Activated gamma-delta T cell (primary cell): ENCODE results near the gene KRT6C.
"Not testable (repeated sequence)": the region's sequence is repeated elsewhere in the genome, so short reads cannot be mapped to it uniquely, and the experiment has no call there.

Experiments used
- DNase-seq: peaks from one replicate; lab custom pipeline; 2025; lab: John Stamatoyannopoulos, UW

The KRT6C gene

DNA sequence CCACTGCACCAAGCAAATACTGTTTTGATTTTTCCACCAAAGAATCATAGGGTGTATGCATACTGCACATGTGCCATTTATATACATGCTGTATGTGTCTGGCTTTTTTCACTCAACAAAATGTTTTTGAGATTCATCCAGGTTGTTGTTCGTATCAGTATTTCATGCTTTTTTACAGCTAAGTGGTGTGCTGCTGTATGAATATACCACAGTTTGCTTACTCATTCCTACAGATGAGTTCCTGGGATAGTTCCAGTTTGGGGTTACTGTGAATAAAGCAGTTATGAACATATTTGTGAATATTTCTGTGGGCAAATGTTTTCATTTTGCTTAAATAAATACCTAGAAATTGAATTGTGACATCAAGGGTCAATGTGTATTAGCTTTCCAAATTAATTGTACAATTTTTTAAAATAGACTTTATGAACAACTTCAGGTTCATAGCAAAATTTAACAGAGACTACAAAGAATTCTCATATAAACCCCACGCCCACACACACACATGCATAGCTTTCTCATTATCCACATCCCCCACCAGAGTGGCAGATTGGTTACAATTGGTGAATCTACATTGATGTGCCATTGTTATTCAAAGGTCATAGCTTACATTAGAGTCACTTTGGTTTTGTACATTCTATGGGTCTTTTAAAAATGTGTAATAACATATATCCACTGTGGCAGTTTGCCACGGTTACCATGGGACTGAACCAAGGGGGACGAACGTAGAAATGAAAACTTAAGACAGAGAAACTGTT lies 26.4 kb upstream of the KRT6C start:
- DNase-seq, result no peak

DNA sequence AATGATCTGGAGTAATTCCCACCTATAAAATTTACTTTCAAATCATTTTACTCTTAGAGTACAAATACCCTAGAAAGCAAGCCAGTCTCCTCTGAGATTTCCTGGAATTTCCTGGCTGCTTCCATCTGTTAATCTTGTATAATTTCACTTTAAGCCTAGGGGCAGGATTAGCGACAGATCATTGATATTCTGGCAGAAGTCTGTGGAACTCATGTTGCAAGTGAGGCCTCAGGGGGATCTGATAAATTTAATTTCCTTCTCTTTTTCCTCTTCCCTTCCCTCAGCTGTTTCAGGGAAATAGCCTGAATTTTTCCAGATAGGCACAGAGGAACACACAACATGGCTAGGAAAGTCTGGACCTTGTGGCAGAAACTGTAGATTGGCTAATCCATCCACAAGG lies 25.3 kb upstream of the KRT6C start:
- no peak for DNase-seq

DNA sequence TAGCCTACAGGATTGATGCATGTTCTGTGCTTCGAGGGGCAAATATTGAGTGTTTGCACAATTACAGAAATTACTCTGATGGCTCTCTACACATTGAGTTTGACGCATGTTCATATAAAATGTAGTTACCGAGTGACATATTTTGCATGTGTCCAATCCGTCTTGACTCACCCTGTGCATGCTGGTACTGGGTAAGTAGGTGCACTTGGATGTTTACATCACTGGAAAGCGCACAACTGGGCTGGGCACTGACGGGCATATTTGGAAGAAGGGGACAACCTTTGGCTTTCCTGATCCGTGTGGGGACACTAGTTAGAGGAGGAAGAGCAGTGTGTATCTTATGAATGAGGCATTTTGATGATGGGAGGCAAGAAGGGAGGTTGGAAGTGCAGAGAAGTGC lies 24.4 kb upstream of the KRT6C start:
- no peak for DNase-seq

DNA sequence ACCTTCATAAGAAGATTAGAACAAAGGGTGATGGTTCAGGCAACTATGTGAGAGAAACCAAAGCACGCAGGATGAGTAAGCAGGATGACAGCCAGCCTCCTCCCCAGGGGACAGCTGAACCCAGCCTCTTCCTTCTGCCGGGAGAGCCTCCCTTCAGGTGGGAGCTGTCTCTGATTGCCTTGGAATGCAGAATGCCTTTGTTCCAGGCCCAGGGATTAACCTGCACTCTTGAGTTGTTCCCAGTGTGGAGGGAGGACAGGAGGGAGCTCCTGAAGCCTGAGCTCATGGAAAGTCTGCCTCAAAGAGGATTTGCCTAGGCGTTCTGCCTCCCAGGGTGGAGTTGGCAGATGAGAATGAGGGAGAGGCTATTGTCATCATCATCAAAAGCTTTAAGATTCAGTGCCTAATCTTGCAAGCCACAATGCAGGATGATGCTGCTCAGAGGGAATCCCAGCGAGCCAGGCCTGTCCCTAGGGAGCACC lies 23.0 kb upstream of the KRT6C start:
- no peak for DNase-seq

DNA sequence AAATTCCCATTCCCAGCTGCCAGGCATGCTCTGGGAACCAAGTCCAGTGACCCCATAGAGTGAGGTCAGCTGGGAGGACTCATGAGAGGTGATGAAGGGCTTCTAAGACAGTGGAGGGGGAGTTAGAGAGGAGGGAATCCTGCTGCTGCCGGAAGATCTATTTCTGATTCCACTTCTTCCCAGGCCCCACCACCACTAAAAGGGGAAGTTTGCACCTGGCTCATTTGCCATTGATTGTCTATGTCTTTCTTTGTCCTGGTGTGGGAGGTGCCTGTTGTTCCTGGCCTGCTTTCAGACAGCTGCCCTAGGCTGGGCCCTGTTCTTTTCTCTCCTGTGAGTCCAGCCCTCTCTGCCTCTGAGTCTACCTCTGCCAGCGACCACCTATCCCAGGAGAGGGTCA lies 22.4 kb upstream of the KRT6C start:
- no peak for DNase-seq

DNA sequence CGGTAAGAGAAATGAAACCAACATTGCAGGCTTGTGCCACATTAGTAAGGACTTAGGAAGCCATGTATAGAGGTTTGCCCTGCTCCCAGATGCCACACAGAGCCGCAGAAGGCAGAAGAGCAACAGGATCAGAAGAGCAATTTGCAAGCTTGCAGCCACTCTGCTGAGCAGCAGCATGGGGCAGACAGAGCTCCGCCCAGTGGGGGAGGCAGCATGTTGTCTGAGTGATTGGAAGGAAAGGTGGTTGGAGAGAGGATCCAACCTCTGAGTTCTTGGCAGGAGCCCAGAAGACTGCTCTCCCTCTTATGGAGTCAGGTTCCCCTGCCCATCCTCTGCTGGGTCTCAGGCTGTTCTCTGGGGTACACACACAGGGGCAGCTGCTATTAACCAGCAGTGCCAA lies 21.8 kb upstream of the KRT6C start:
- no peak for DNase-seq

DNA sequence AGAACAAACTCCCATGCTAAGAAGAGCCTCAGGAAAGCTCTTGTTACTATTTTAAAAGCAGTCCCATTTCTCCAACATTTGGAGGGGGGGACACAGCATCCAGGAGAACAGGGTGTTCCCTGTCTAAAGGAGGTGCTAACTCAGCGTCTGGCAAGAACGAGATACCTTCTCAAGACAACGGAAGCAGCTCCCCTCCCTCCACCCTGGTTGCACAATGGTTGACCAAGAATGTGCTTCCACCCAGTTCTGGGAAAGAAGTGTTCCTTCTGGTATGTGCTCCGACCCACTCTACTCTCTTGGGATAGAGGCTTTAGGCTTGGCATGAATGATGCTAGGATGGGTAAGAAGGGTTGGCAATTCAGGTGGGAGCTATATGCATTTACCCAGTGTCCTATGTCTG lies 20.9 kb upstream of the KRT6C start:
- no peak for DNase-seq

DNA sequence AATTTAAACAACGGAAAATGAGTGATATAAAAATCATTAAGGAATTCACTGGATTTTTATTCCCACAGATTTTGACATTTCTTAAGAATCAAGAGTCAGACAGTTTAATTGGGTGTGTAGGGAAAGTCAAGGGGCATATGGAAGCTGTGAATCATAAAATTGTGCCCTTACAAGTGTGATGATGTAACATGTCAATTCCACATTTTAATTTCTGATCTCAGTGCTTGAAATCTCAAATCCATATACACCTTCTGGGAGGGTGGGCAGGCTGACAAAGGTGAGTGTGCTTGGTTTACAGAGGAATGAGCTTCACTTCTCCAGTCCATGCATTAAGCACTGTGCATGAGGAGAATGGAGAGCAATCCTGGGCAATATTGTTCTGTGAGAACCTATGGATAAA lies 20.5 kb upstream of the KRT6C start:
- no peak for DNase-seq

DNA sequence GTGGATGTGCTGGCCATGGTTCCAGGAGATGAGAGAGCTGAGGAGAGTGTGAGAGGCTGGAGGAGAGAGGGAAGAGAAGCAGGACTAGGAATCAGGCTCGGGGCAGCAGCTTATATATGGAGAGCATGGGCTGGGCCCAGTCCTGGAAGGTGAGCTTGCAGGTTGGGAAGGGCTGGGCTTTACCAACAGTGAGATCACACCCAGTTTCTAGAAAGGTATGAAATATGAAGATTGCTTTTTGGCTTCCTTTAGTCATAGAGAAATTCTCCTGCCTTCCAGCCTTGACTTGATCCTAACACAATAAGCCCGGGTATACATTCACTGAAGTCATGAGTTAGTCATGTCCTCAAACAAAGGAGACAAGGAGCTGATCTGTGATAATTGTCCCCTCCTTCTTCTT lies 19.6 kb upstream of the KRT6C start, which contains the start of gene KRT6A:
Gene KRT6A, minus strand, starts transcription at position 86 of the 400 bp plus-strand sequence. Its CDS starts 69 bp downstream, at position 17.
- no peak for DNase-seq

DNA sequence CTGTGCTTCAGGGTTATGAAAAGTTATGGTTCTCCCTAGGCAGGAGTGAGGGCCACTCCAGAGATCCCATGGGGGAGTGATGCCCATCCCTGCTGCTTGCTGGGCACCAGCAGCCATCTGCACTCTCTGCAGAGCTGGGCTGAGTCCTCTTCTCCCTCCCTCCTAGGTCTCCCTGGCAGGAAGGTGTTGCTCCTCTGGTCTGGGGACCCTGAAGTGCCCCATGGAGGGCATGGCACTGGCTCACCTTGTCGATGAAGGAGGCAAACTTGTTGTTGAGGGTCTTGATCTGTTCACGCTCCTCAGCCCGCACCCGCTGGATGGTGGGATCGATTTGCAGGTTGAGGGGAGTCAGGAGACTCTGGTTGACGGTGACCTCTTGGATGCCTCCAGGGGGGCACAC lies 18.8 kb upstream of the KRT6C start:
- not testable (repeated sequence) for DNase-seq

DNA sequence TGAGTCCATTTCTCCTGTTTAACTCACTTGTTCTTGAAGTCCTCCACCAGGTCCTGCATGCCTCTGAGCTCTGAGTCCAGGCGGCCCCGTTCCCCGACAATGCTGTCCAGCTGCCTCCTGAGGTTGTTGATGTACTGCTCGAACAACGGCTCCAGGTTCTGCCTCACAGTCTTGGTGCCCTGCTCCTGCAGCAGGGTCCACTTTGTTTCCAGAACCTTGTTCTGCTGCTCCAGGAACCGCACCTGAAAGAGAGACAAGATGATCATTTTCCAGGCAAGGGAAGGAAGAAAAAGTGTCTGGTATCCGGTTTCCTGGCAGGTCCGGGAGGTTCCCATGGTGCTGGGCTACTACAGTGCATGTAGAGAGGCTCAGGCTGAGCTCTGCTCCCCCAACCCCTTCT lies 17.9 kb upstream of the KRT6C start:
- DNase-seq, result not testable (repeated sequence)

DNA sequence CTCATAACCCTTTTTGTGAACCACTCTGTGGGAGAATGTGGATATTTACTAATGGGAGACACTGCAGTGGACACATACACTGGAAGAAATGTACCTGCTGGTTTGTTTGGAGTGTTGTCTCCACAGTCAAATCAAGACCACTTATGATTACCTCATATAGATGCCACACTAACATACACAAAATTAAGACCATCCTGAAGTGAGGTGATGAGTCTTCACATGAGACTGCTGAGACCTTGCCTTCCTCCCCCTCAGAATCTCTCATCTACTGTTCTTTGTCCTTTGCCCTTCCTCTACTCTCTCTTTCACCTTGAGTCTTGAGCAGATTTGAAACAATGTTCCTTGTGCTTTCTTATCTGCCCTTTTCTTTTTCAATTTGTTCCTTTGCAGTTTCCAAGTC lies 15.1 kb upstream of the KRT6C start:
- no peak for DNase-seq

DNA sequence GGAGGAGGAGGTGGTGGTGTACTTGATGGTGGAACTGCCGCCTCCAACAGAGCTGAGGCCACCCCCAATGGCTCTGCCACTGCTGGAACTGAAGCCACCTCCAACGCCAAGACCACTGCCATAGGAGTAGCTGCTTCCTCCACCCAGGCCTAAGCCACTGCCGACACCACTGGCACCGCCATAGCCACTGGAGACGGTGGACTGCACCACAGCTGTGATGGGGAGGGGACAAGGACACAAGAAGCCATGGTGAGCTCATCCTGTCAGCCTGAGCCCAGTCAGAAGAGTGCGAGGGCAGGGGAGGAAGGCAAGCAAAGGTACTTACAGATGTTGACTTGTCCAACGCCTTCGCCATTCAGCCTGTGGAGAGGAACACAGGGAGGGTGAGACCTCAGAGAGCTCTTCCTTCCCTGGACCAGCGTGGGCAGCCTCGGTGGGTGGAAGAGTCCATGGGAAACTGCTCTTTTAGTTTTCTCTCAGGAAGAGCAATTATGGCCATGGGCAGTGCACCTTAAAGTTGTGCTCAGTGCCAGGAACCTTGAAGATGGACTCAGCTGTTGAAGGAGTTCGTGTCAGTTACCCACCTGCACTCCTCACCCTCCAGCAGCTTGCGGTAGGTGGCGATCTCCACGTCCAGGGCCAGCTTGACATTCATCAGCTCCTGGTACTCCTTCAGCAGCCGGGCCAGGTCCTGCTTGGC lies 14.3 kb upstream of the KRT6C start:
- not testable (repeated sequence) for DNase-seq

DNA sequence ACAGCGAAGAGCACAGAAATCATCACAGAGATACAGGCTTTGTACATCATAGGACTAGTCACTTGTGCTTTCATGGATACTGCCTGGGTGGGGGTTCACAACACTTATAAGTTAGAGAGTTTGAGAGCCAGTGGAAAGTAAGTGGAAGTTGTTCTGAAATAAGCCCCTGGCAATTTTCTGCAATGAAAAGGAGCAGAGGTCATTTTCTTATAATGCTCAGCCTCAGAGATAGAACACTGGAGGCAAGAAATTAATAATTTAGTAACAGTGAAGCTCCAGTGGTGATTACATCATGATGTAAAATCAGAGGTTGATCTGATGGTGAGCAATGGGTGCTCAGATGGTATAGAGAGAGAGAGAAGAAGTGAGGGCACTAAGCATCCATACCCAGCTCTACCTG lies 13.6 kb upstream of the KRT6C start:
- DNase-seq, result no peak

DNA sequence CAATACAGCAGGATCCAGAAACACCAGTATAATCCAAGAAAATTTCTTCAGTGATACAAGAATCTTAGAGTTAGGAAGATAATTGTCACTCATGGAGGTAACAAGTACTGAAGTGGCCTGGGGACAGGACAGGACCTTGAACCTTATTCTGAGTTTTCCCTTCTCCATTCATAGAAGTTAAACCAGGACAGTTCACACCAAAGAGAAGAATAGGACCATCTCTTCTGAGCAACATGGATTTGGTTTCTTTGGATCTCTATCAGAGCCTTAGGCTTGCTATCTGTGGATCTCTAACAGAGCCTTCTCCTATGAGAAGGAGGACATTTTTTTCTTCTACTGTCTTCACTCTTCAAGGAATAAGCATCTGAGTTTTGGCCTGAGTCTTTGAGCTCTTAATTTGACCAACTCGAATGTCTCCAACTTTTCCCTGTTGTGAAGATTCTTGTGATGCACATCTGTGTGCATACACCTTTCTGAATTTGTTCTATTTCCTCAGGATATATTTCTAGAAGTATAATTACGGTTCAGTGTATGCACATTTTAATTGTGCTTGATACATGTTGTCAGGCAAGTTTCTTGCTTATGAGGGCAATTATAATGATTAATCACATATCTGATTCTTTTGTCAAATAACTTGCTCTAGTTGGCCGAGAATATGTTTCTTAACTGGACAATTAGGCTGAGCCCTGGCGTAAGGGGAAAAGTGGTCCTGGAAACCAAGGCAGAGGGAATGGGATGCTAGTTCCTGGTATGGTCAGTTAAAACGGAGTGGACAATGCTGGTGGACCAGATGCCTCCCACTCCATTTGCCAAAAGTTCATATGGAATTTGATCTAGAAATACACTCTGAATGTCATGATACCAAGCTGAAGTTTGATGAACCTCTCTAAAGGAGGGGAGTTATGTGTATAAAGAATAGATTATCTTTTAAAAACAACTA lies 12.8 kb upstream of the KRT6C start:
- DNase-seq, result no peak

DNA sequence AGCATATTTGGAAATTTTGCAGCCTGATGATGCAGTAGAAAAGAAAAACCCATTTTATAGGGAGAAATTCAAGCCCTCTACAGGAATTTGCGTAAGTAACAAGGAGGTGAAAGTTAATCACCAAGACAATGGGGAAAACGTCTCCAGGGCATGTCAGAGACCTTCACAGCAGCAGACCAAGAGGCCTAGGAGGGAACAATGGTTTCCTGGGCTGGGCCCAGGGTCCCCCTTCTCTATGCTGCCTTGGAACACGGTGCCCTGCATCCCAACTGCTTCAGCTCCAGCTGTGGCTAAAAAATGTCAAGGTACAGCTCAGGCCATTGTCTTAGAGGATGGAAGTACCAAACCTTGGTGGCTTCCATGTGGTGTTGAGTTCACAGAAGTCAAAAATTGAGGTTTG lies 6.5 kb upstream of the KRT6C start:
- no peak for DNase-seq

DNA sequence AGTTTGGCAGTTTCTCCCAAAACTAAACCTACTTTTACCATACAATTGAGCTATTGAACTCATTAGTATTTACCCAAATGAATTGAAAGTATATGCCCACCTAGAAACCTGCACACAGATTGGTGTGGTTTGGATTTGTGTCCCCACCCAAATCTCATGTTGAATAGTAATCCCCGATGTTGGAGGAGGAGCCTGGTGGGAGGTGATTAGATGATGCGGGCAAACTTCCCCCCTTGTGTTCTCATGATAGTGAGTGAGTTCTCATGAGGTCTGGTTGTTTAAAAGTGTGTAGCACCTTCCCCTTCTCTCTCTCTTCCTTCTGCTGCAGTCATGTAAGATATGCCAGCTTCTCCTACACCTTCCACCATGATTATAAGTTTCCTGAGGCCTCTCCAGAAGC lies 4.0 kb upstream of the KRT6C start:
- no peak for DNase-seq

DNA sequence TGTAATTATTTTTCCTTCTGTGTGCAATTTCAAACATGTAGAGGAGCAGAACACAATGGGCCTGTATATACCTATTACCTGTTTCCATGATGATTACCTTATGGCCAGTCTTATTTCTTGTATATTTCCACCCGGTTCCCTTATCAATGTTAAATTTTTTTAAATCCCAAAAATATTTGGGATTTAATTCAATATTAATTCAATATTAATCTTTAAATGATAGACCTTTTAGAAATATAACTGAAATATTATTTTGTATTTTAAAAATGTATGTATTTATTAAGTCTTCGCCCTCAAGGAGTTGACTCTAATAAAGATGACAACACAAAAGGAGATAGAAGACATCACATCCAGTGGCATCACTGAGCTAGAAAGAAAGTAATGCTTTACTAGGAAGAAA lies 607 bp upstream of the KRT6C start:
- no peak for DNase-seq

DNA sequence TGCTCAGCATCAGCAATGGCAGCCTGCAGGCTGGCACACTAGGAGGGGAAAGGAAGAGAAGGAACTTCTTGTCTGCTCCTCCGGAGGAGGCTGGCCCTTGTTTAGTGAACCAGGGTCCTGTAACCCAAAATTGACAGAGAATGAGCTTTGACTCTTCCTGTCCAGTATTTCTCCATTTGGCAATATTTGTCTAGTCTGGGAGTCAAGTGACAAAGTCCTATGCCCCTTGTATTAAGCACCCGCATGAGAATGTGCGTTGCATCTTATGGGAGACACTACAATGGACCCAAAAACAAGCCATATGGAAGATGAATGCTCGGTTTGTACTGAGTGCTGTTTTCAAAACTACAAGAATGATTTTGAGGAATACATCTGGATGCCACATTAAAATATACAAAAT lies 3.8 kb downstream of the KRT6C start:
- no peak for DNase-seq

DNA sequence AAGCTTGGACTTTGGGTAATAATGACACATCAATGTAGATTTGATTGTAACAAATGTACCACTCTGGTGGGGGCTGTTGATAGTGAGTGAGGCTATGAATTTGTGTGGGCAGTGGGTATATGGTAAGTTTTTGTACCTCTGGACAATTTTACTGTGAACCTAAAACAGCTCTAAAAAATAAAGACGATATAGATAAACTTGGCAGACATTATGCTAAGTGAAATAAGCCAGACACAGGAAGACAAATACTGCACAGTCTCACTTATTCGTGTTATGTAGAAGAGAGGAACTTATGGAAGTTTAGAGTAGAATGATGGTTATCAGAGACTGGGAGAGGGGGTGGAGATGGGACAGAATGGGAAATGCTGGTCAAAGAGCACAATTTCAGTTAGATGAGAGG lies 8.7 kb downstream of the KRT6C start:
- no peak for DNase-seq

DNA sequence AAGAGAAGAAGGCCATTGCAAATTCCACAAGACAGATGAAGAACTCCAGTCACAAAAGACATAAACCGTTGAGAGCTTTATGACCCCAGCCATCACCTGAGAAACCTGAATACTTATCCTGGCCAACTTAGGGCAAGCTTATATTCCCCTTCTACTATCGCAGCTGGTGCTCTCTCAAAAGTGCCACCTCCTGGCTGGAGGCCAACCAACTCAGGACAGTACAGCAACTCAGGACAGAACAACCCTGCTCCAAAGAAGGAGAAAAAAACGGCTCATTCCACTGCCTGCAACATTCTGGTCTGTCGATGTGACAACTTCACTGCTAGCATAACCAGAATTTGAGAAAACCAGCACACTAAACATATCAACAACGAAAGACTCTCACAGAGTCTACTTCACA lies 11.9 kb downstream of the KRT6C start:
- no peak for DNase-seq

DNA sequence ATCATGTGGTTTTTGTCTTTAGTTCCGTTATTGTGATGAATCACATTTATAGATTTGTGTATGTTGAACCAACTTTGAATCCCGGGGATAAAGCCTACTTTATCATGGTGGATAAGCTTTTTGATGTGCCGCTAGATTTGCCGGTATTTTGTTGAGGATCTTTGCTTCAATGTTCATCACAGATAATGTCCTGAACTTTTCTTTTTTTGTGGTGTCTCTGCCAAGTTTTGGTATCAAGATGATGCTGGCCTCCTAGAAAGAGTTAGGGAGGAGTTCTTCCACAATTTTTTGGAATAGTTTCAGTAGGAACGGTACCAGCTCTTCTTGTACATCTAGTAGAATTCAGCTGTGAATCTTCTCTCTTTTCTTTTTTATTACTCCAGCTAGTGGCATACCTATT lies 14.7 kb downstream of the KRT6C start:
- DNase-seq, result no peak
